ENCODE results near the gene FGFR4.

FGFR4 gene

DNA sequence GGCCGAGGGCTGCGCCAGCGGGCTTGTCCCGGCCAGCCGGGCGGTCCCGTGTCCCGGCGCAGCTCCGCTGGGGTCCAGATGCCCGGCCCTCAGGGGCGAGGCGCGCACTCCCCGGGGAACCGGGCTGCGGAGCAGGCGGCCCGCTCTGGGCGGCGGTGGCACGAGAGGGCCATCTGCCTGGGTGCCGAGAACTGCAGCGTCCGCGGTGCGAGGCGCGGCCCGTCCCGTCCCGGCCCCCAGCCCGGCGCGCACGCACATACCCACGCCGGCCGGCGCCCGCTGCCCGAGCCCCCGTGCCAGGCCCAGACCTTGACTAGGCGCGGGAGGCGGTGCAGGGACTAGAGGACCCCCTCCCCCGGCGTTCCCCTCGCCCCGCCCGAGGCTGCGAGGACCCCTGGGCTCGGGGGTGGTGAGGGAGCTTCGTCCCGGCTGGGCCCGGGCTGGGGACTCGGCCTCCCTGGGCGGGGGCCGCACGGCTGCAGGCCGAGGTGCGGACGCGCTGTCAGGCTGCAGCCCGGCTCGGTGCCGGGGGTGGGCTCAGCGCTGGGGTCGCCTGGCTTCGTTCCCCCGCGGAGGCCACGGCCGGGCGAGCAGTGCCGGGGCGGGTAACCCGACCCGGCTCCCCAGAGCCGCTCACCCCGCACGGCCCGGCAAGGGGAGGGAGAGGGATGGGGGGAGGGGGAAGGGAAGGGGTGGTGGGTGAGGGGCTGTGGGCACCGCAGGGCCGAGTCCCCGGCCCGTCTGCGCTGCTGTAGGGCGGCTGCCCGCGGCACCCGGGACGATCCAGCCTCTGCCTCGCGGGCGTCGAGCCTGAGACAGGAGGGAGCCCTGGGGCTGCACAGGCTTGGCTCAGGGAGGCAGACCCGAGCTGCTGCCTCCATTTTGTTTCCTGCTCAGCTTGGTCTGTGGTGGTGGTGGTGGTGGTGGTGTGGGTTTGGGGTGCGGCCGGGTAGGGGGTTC lies 45.7 kb downstream of the FGFR4 start:
- DNase-seq (ENCODE audit: low read depth): peak; percentile 18

DNA sequence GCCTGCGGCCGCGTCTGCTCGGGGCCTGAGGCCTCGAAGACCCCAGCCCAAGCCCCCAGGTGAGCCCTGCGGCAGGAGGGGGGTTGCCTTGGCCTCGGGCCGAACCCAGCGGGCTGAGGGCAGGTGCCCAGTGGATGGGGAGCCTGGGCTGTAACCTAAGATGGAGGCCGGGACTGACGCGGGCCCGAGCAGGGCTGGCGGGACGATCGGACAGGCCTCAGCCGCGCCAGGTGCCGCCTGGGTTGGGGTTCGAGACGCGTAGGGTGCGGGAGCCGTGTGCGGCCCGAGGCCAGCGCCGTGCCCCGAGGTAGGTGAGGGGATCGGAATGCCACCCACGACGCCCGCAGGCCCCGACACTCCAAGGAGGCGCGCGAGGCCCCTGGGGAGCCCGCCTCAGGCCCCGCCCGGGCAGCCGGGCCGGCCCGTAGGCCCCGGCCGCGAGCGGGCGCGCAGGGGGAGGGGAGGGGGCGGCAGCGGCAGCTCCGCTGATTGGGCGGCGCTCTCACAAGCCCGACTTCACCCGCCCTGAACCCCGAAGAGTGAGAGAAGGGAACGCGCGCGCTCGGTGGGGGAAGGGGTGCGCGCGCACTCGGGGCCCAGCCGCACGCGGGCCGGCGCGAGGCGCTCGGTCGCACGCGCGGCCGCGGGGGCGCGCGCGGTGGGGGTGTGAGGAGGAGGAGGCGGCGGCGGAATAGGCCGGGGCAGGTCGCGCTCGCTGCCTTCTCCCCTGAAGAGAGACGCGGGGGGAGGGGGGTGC lies 46.6 kb downstream of the FGFR4 start, which contains the start of gene NSD1:
NSD1 (plus strand) TSS at position 678 of the 757 bp plus-strand sequence. CDS start 1,331 bp downstream, outside the sequence.
- peak; percentile 77 for DNase-seq (ENCODE audit: low read depth)

DNA sequence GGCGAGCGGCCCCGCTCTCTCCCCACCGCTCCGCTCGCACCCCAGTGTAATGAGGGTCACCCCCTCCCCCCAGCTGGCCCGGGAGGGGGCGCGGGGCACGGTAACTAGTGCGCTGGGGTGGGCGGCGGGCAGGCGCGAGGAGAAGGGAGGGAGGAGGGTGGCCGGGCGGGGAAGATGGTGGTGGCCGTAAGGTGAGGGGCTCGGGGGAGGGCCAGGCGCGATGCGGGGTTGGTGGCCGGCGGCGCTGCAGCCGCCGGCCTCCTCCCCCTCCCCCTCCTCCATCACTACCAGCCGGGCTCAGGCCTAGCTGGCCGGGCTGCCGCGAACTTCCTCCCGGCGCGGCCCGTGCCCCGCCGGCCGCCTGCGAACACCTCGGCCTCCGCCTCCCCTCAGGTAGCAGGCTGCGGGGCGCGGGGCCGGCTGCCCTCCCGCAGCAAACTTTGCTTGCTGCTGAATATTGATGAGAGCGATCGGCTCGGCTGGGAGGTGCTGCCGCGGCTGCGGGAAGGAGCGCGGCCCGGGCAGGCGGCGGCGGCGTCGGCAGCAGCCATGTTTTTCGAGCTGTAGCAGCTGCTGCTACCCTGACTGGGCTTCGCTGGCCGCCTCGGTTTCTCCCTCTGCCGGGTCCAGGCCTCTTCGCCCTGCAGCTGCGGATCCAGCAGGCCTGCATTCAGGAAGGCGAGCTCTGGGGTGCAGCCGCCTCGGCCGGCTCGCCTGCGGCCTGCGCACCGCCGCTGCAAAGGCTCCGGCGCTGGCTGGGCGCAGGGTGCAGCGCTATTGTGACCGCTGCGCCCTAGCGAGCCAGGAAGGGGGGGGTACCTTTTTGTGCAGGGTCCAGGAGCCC lies 47.4 kb downstream of the FGFR4 start:
- DNase-seq (ENCODE audit: low read depth): peak; percentile 21

DNA sequence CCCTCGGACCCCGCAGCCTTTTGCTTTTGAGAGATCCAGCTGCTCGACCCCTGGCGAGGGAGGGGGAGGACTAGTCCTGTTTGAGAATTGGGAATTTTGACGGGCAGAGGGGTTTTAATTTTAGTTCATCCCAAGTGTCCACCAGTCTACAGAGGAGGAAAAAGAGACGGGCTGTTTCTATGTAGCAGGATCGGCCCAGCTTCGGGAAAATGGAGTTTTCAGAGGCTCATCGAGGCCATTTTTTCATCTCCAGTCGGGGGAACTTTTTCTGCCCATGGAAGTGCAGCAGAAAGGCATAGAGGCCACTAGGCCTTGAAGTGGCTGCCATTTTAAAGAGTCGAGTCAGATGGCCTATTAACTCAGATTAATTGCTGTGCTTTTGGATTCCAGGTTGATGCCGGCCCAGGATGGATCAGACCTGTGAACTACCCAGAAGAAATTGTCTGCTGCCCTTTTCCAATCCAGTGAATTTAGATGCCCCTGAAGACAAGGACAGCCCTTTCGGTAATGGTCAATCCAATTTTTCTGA lies 48.0 kb downstream of the FGFR4 start:
- DNase-seq (ENCODE audit: low read depth): no peak

DNA sequence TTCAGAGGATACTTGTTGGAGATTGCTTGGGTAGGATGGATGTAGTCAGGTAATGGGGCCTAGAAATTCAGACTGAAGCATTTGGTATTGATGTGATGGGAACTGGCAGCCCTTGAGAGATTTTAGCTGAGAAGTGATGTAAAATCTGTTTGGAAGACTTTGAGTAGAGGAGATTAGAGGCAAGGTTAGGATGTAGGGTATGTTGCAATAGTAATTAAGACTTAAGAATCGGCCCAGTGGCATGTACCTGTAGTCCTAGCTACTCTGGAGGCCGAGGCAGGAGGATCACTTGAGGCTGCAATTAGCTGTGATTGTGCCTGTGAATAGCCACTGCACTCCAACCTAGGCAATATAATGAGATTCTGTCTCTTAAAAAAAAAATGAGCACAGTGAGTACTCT lies 53.6 kb downstream of the FGFR4 start:
- no peak for DNase-seq (ENCODE audit: low read depth)

DNA sequence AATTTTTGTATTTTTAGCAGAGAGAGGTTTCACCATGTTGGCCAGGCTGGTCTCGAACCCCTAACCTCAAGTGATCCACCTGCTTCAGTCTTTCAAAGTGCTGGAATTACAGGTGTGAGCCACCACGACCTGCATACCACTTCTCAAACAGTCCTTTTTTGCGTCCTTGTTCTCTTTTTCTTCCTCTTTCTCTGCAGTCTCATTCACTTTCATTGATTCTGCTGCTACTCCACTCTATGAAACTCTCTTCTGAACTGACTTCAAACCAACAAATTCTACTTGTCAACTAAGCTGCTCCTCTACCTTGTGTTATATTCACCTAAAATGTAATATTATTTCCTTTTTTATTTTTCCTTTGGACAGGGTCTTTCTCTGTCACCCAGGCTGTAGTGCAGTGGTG lies 54.8 kb downstream of the FGFR4 start:
- DNase-seq (ENCODE audit: low read depth): no peak

DNA sequence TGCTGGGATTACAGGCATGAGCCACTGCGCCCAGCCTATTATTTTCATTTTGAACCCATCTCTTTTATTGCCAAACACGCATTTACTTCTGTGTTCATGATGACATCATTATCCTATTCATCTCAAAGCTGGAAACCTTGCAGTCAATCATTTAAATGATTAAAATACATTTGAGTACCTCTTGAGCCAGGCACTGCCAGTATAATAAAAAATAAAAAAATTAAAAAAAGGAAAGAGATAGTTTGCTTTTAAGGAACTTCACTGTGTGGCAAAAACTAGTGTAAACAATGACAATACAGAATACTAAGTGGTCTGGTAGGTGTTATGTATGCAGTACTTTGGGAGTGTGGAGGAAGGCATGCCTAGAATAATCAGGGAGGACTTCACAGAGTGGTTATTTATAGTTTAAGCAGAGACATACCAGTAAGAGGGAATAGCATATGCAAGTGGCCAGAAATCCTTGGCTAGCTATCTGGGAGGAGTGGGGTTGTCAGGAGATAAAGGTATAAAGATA lies 55.4 kb downstream of the FGFR4 start:
- DNase-seq (ENCODE audit: low read depth): no peak

DNA sequence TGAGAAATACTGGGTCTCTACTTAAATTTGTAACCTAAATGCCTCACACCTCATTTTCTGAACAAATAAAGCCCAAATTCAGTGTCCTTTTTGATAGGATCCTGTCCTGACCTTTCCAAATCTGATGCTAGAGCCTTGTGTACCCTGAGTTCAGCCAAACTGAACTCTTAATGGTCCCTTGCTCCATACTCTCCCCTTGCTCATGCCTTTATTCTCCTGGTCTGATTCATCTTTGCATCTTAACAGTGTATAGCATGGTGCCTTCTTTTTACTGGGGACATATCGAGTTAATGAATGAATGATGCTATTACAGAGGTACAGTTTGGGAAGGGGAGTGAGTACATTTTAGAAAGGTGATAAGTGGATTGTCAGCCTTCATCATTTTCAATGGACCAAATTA lies 56.1 kb downstream of the FGFR4 start:
- DNase-seq (ENCODE audit: low read depth): no peak

DNA sequence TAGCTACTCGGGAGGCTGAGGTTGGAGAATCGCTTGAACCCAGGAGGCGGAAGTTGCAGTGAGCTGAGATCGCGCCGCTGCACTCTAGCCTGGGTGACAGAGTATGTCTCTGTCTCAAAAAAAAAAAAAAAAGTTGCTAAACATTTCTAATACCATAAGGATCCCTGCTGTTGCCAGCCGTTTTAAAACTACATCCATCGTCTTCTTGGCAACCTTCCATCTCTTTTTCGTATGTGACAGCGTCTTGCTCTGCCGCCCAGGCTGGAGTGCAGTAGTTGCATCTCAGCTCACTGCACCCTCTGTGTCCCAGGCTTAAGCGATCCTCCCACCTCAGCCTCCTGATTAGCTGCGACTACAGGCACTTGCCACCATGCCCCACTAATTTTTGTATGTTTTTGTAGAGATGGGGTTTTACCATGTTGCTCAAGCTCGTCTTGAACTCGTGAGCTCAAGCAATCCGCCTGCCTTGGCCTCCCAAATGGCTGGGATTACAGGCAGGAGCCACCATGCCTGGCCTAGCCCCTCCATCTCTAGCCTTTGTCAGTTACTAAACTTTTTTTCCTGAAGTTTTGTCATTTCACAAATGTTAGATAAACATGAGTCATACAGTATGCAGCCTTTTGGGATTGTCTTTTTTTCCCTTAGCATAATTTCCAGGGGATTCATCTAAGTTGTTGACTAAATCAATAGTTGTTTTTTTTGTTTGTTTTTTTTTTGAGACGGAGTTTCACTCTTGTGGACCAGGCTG lies 60.4 kb downstream of the FGFR4 start:
- no peak for DNase-seq (ENCODE audit: low read depth)

Data from T-helper 22 cell (primary cell).